SK-N-MC (cell line): ENCODE results near the gene CCDC182.
A peak's percentile ranks its signal among the peaks of the same experiment; 100 is the strongest.

ENCODE experiments used
- DNase-seq: peaks from one replicate; pipeline ENCODE4 v3.0.0-alpha.2; 2011; ENCODE audit warnings: low read depth, low spot score
- H3K27ac ChIP-seq: fragments of 200-600 bp; sonication (generic); 2 replicates; pipeline ENCODE4 v1.5.1; 2016; ENCODE audit warnings: mixed run types
- H3K36me3 ChIP-seq: fragments of 200-600 bp; sonication (generic); 2 replicates; pipeline ENCODE4 v1.6.1; 2017; ENCODE audit warnings: antibody characterized with exemption, low read length, mixed read lengths; ENCODE audit not compliant: insufficient read depth
- H3K4me3 ChIP-seq: fragments of 200-600 bp; sonication (generic); 2 replicates; pipeline ENCODE4 v1.5.1; 2016
- H3K9ac ChIP-seq: fragments of 200-600 bp; sonication (generic); 2 replicates; pipeline ENCODE4 v1.8.0; 2017; ENCODE audit warnings: mixed run types, mixed read lengths; ENCODE audit not compliant: insufficient read length
- H3K9me3 ChIP-seq: fragments of 200-600 bp; sonication (generic); 2 replicates; pipeline ENCODE4 v1.6.1; 2017; ENCODE audit warnings: low read depth, mild to moderate bottlenecking, antibody characterized with exemption, low read length, moderate library complexity, mixed read lengths
- EZH2 ChIP-seq: fragments of 200-600 bp; sonication (generic); IDR thresholded peaks from one replicate; pipeline ENCODE4 v1.6.1; 2017; ENCODE audit warnings: antibody characterized with exemption
- FOXP2 ChIP-seq: optimal IDR thresholded peaks from 2 replicates; pipeline ENCODE3; 2011; ENCODE audit warnings: mild to moderate bottlenecking, moderate library complexity; ENCODE audit not compliant: insufficient read depth; ENCODE audit errors: extremely low read length, control extremely low read depth
- POLR2AphosphoS5 ChIP-seq: IDR thresholded peaks from 2 replicates; pipeline ENCODE4 v1.6.1; 2012; ENCODE audit warnings: mild to moderate bottlenecking, low read depth, low read length, borderline replicate concordance

The CCDC182 gene

GRCh38 chr17:57745242-57745641 is at the start of gene CCDC182:
Gene CCDC182 (minus strand): TSS chr17:57745299. CDS start chr17:57745272, 27 bp downstream.
- TF ChIP-seq EZH2 (no peak), FOXP2 (no peak), POLR2AphosphoS5 (no peak)
- no peak for DNase-seq
- Histone ChIP-seq H3K27ac (no peak within 1 kb of the TSS), H3K36me3 (no peaks in the 10 kb centered on the region), H3K9ac (no peak within 1 kb of the TSS), H3K4me3 (no peak within 1 kb of the TSS), H3K9me3 (no peaks in the 10 kb centered on the region)

GRCh38 chr17:57794841-57795240 is 49.7 kb upstream of the CCDC182 start:
- Histone ChIP-seq H3K36me3 (no peaks in the 10 kb centered on the region), H3K9ac (no peak overlapping the region), H3K27ac (no peak overlapping the region), H3K4me3 (no peak overlapping the region), H3K9me3 (no peaks in the 10 kb centered on the region)
- no peak for TF ChIP-seq POLR2AphosphoS5
- TF ChIP-seq FOXP2 = no peak
- no peak for TF ChIP-seq EZH2
- no peak for DNase-seq

- no peaks in the 10 kb centered on the region for H3K36me3 ChIP-seq
- no peak overlapping the region for H3K4me3 ChIP-seq
- no peak overlapping the region for H3K9ac ChIP-seq
- no peaks in the 10 kb centered on the region for H3K9me3 ChIP-seq
- DNase-seq = no peak
- no peak for TF ChIP-seq EZH2
- no peak overlapping the region for H3K27ac ChIP-seq
Observed at GRCh38 chr17:57788725-57789124, 43.6 kb upstream of the CCDC182 start.

GRCh38 chr17:57785022-57785421 is 39.9 kb upstream of the CCDC182 start:
- Histone ChIP-seq H3K9me3 (no peaks in the 10 kb centered on the region), H3K36me3 (no peaks in the 10 kb centered on the region), H3K4me3 (no peak overlapping the region), H3K9ac (no peak overlapping the region), H3K27ac (no peak overlapping the region)
- TF ChIP-seq FOXP2 (no peak), POLR2AphosphoS5 (no peak), EZH2 (no peak)
- no peak for DNase-seq

- no peak for TF ChIP-seq POLR2AphosphoS5
- no peak for TF ChIP-seq FOXP2
- no peak for TF ChIP-seq EZH2
- Histone ChIP-seq H3K9me3 (no peaks in the 10 kb centered on the region), H3K4me3 (no peak overlapping the region), H3K36me3 (no peaks in the 10 kb centered on the region), H3K9ac (no peak overlapping the region), H3K27ac (no peak overlapping the region)
- no peak for DNase-seq
Observed at GRCh38 chr17:57784226-57784895, 39.3 kb upstream of the CCDC182 start.

- TF ChIP-seq FOXP2 = peak; percentile 16
- no peak for TF ChIP-seq POLR2AphosphoS5
- no peak for TF ChIP-seq EZH2
- Histone ChIP-seq H3K4me3 (peak overlapping the region; percentile 40; the same call in 1 of the 2 replicates), H3K9ac (no peak overlapping the region), H3K27ac (no peak overlapping the region), H3K36me3 (no peaks in the 10 kb centered on the region), H3K9me3 (no peaks in the 10 kb centered on the region)
- DNase-seq = no peak
Observed at GRCh38 chr17:57783338-57783742, 38.2 kb upstream of the CCDC182 start.

- no peak for TF ChIP-seq FOXP2
- TF ChIP-seq EZH2 = no peak
- TF ChIP-seq POLR2AphosphoS5 = no peak
- Histone ChIP-seq H3K9me3 (no peaks in the 10 kb centered on the region), H3K9ac (no peak overlapping the region), H3K27ac (no peak overlapping the region), H3K36me3 (no peaks in the 10 kb centered on the region), H3K4me3 (peak overlapping the region; percentile 40; the same call in 1 of the 2 replicates)
- no peak for DNase-seq
Observed at GRCh38 chr17:57782647-57783337, 37.7 kb upstream of the CCDC182 start.

GRCh38 chr17:57782062-57782490 is 37.0 kb upstream of the CCDC182 start:
- H3K9me3 ChIP-seq = no peaks in the 10 kb centered on the region
- TF ChIP-seq FOXP2 = no peak
- no peak for TF ChIP-seq POLR2AphosphoS5
- no peak for TF ChIP-seq EZH2
- H3K9ac ChIP-seq = no peak overlapping the region
- no peak for DNase-seq
- H3K27ac ChIP-seq = no peak overlapping the region
- H3K36me3 ChIP-seq = no peaks in the 10 kb centered on the region
- H3K4me3 ChIP-seq = no peak overlapping the region

- Histone ChIP-seq H3K9ac (no peak overlapping the region), H3K4me3 (no peak overlapping the region), H3K36me3 (no peaks in the 10 kb centered on the region), H3K27ac (no peak overlapping the region), H3K9me3 (no peaks in the 10 kb centered on the region)
- no peak for DNase-seq
- TF ChIP-seq FOXP2 (no peak), EZH2 (no peak), POLR2AphosphoS5 (no peak)
Observed at GRCh38 chr17:57781386-57782061, 36.4 kb upstream of the CCDC182 start.
